Adipose tissue (tissue), 3 donors: ENCODE data around the gene TIMM50. TPM values are rescaled to one million over a fixed set of nuclear protein-coding genes. Genes with fewer than 3 reads are reported as not detected.

Experiments used
- H3K27ac ChIP-seq: one replicate; pipeline ENCODE4 v1.5.1; 2013; ENCODE audit warnings: low read depth, low read length
- WGBS, 3 donors: extraction: QIAGEN DNeasy Blood & Tissue Kit; methylation state at CpG; one replicate each; pipeline ENCODE4 v1.1.7; 2013; 5-methylcytosine and 5-hydroxymethylcytosine counted together
- polyA plus RNA-seq, 3 donors: library from polyadenylated mRNA; stranded (reverse); fragments of 200-250 nt; gene quantifications; one replicate each; pipeline ENCODE4 v1.2.3, GENCODE V29; 2013
- donor health status: healthy with polysubstance abuse.
- donor health status: Bipolar disorder and iron deficiency.
- donor health status: healthy.

The TIMM50 gene
- polyA plus RNA-seq, 3 donors = 26.8 to 63.0 (median 32.4) TPM

- no peak overlapping the region for H3K27ac ChIP-seq
- 42 to 45% (median 43%) methylated on average over 6 of the region's 6 CpGs for WGBS, 3 donors
Observed at GRCh38 chr19:39516270-39516669, 35.6 kb downstream of the TIMM50 start.

GRCh38 chr19:39517432-39517831, 36.8 kb downstream of the TIMM50 start:
- WGBS, 3 donors = 55 to 77% (median 74%) methylated on average over 3 of the region's 3 CpGs

GRCh38 chr19:39518458-39518857, 37.8 kb downstream of the TIMM50 start:
- 65 to 68% (median 68%) methylated on average over 5 of the region's 5 CpGs for WGBS, 3 donors
- H3K27ac ChIP-seq = no peak overlapping the region

More at GRCh38 chr19:39517432-39517831, 36.8 kb downstream of the TIMM50 start:
- no peak overlapping the region for H3K27ac ChIP-seq

GRCh38 chr19:39518975-39519374, 38.3 kb downstream of the TIMM50 start:
- 57 to 75% (median 71%) methylated on average over 9 of the region's 9 CpGs for WGBS, 3 donors
- no peak overlapping the region for H3K27ac ChIP-seq

GRCh38 chr19:39520541-39521484, 40.2 kb downstream of the TIMM50 start:
- no peak overlapping the region for H3K27ac ChIP-seq
- 83 to 87% (median 85%) methylated on average over 8 of the region's 8 CpGs for WGBS, 3 donors

GRCh38 chr19:39524495-39524894, 43.9 kb downstream of the TIMM50 start:
- WGBS, 3 donors = 85 to 91% (median 88%) methylated on average over 8 of the region's 8 CpGs
- no peak overlapping the region for H3K27ac ChIP-seq

- 91 to 96% (median 93%) methylated on average over 3 of the region's 3 CpGs for WGBS, 3 donors
- no peak overlapping the region for H3K27ac ChIP-seq
Observed at GRCh38 chr19:39525205-39525604, 44.6 kb downstream of the TIMM50 start.

GRCh38 chr19:39531834-39532232, 51.2 kb downstream of the TIMM50 start:
- no peak overlapping the region for H3K27ac ChIP-seq
- WGBS, 3 donors = 28 to 47% (median 31%) methylated on average over 14 of the region's 14 CpGs

GRCh38 chr19:39532233-39533002, 51.8 kb downstream of the TIMM50 start, which contains the start of gene EID2B:
Gene EID2B, minus strand, starts transcription at chr19:39532852. Its CDS starts 50 bp downstream, at chr19:39532802.
- 0% methylated on average over 60 to 65 of the region's 65 CpGs for WGBS, 3 donors
- H3K27ac ChIP-seq = no peak within 1 kb of the TSS

- H3K27ac ChIP-seq = no peak overlapping the region
- 18 to 22% (median 21%) methylated on average over 12 of the region's 12 CpGs for whole genome bisulfite sequencing, 3 donors
Observed at GRCh38 chr19:39533003-39533512, 52.4 kb downstream of the TIMM50 start.

- 70 to 77% (median 76%) methylated on average over 3 of the region's 3 CpGs for WGBS, 3 donors
- H3K27ac ChIP-seq = no peak overlapping the region
Observed at GRCh38 chr19:39533791-39534190, 53.2 kb downstream of the TIMM50 start.

- peak overlapping the region; percentile 56 for H3K27ac ChIP-seq
- WGBS, 3 donors = 2 to 4% (median 3%) methylated on average over 10 of the region's 10 CpGs
Observed at GRCh38 chr19:39539165-39539517, 58.5 kb downstream of the TIMM50 start.

- peak within 1 kb of the TSS; percentile 56 for H3K27ac ChIP-seq
- 0% methylated on average over 71 to 84 of the region's 84 CpGs for WGBS, 3 donors
Observed at GRCh38 chr19:39539518-39540332, 59.1 kb downstream of the TIMM50 start, which contains the start of gene EID2. Gene EID2, minus strand, starts transcription at chr19:39540161. Its CDS starts 82 bp downstream, at chr19:39540079.

GRCh38 chr19:39540333-39540673, 59.7 kb downstream of the TIMM50 start:
- WGBS, 3 donors = 5 to 8% (median 7%) methylated on average over 10 of the region's 10 CpGs

More at GRCh38 chr19:39540333-39540673, 59.7 kb downstream of the TIMM50 start:
- H3K27ac ChIP-seq = no peak overlapping the region

Other genes with a start within 250 kb of the TIMM50 start
- not detected for gene IFNL3, start 235.8 kb upstream of the TIMM50 start, polyA plus RNA-seq
- not detected for gene IFNL4, start 232.0 kb upstream of the TIMM50 start, polyA plus RNA-seq
- not detected for gene IFNL2, start 212.4 kb upstream of the TIMM50 start, polyA plus RNA-seq
- not detected for gene IFNL1, start 184.4 kb upstream of the TIMM50 start, polyA plus RNA-seq
- gene LRFN1, start 160.0 kb upstream of the TIMM50 start, polyA plus RNA-seq = 1 to 10 TPM in 1 of 3 donors, under 1 TPM in 2; 0.67 to 1.2 (median 0.98) TPM
- gene GMFG, start 144.8 kb upstream of the TIMM50 start, polyA plus RNA-seq = 100 to 1,000 TPM in 1 of 3 donors, 10 to 100 TPM in 2; 12.9 to 156 (median 86.3) TPM
- 10 to 100 TPM; 34.3 to 79.0 (median 77.6) TPM for gene SAMD4B, start 138.4 kb upstream of the TIMM50 start, polyA plus RNA-seq
- gene PAF1, start 89.7 kb upstream of the TIMM50 start, polyA plus RNA-seq = 10 to 100 TPM; 21.4 to 36.2 (median 34.2) TPM
- gene MED29, start 89.5 kb upstream of the TIMM50 start, polyA plus RNA-seq = 10 to 100 TPM; 16.9 to 32.2 (median 21.8) TPM
- 1,000 to 10,000 TPM in 2 of 3 donors, 10 to 100 TPM in 1; 80.2 to 1,764 (median 1,356) TPM for gene ZFP36, start 74.0 kb upstream of the TIMM50 start, polyA plus RNA-seq
- 10 to 100 TPM in 2 of 3 donors, 1 to 10 TPM in 1; 3.0 to 38.8 (median 27.2) TPM for gene PLEKHG2, start 68.2 kb upstream of the TIMM50 start, polyA plus RNA-seq
- 1,000 to 10,000 TPM; 2,185 to 4,039 (median 3,887) TPM for gene RPS16, start 44.9 kb upstream of the TIMM50 start, polyA plus RNA-seq
- gene SUPT5H, start 35.3 kb upstream of the TIMM50 start, polyA plus RNA-seq = 100 to 1,000 TPM in 1 of 3 donors, 10 to 100 TPM in 2; 64.7 to 107 (median 71.3) TPM
- not detected for gene DLL3, start 18.1 kb downstream of the TIMM50 start, polyA plus RNA-seq
- not detected for gene SELENOV, start 34.3 kb downstream of the TIMM50 start, polyA plus RNA-seq
- 1 to 10 TPM in 2 of 3 donors, under 1 TPM in 1; 0.98 to 3.5 (median 1.2) TPM for gene EID2B, start 52.0 kb downstream of the TIMM50 start, polyA plus RNA-seq
- 10 to 100 TPM in 1 of 3 donors, 1 to 10 TPM in 2; 5.2 to 11.1 (median 9.2) TPM for gene EID2, start 59.3 kb downstream of the TIMM50 start, polyA plus RNA-seq
- not detected for gene LGALS13, start 121.7 kb downstream of the TIMM50 start, polyA plus RNA-seq
- not detected for gene LGALS16, start 175.1 kb downstream of the TIMM50 start, polyA plus RNA-seq
- gene LGALS14, start 223.6 kb downstream of the TIMM50 start, polyA plus RNA-seq = not detected